ENCODE results near the gene HSD17B1. TPM values are rescaled to one million over a fixed set of nuclear protein-coding genes. Genes with fewer than 3 reads are reported as not detected.

The HSD17B1 gene
- total RNA-seq, 1 experiment from 2014 or later, result 0.60 TPM

DNA sequence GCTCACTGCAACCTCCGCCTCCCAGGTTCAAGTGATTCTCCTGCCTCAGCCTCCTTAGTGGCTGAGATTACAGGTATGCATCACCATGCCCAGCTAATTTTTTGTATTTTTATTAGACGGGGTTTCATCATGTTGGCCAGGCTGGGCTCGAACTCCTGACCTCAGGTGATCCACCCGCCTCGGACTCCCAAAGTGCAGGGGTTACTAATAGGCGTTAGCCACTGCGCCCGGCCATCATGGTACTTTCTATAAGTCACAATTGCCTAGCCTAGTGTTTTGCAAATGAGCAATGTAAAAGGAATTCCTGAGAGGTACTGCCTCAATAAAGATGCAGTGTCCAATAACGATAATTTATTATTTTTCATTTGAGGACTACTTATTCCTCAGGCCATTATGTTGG lies 38.7 kb downstream of the HSD17B1 start:
- Histone ChIP-seq H3K27me3 (replicated peaks; ENCODE audit: insufficient read depth, low read depth, low read length, poor library complexity) (no peaks in the 10 kb centered on the region), H3K4me1 (ENCODE audit: insufficient read depth, low read length, poor library complexity, severe bottlenecking) (no peaks in the 10 kb centered on the region), H3K9me3 (ENCODE audit: low read depth, low read length, poor library complexity, severe bottlenecking) (no peaks in the 10 kb centered on the region), H3K36me3 (ENCODE audit: insufficient read depth, low read length, poor library complexity, severe bottlenecking) (no peaks in the 10 kb centered on the region), H3K4me3 (ENCODE audit: low read depth, low read length, poor library complexity, severe bottlenecking) (no peak overlapping the region), H3K27ac (ENCODE audit: low read depth, low read length, poor library complexity, severe bottlenecking) (no peak overlapping the region)
- no TSS peak for BruUV-seq (replicated peaks)
- ChIA-PET CTCF (no interaction called here), POLR2A (ENCODE audit: low non-redundant PET) (no interaction called here)
- DNase-seq (ENCODE audit: low spot score), result no peak
- intact Hi-C loops (cut with micrococcal nuclease; ENCODE audit: unreplicated experiment), result no loop called here
- no peak for TF ChIP-seq EZH2 (IDR thresholded peaks at IDR 0.05; ENCODE audit: borderline replicate concordance, low read depth, low read length, poor library complexity, severe bottlenecking)
- TF ChIP-seq, protein P1, sequence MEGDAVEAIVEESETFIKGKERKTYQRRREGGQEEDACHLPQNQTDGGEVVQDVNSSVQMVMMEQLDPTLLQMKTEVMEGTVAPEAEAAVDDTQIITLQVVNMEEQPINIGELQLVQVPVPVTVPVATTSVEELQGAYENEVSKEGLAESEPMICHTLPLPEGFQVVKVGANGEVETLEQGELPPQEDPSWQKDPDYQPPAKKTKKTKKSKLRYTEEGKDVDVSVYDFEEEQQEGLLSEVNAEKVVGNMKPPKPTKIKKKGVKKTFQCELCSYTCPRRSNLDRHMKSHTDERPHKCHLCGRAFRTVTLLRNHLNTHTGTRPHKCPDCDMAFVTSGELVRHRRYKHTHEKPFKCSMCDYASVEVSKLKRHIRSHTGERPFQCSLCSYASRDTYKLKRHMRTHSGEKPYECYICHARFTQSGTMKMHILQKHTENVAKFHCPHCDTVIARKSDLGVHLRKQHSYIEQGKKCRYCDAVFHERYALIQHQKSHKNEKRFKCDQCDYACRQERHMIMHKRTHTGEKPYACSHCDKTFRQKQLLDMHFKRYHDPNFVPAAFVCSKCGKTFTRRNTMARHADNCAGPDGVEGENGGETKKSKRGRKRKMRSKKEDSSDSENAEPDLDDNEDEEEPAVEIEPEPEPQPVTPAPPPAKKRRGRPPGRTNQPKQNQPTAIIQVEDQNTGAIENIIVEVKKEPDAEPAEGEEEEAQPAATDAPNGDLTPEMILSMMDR (conservative IDR thresholded peaks at IDR 0.05; ENCODE audit: low read depth, low read length), result no peak

DNA sequence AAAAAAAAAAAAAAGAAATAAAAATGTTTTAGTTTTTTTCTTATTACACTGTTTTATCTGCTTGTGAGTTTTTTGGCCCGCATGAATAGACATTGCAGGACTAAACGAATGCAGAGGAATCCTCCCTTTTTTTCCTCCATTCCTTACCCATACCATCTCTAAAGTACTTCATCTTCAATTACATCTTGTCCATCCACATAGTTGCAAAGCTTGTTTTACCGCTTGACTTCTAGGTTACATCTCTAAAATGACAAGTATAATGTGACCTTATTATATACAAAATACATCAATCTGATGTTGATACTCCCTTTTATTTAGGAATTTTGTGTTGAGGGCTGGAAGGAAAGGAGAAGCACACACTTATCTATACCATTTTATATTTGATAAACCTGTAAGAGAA lies 43.7 kb downstream of the HSD17B1 start:
- BruUV-seq (replicated peaks), result no TSS peak

DNA sequence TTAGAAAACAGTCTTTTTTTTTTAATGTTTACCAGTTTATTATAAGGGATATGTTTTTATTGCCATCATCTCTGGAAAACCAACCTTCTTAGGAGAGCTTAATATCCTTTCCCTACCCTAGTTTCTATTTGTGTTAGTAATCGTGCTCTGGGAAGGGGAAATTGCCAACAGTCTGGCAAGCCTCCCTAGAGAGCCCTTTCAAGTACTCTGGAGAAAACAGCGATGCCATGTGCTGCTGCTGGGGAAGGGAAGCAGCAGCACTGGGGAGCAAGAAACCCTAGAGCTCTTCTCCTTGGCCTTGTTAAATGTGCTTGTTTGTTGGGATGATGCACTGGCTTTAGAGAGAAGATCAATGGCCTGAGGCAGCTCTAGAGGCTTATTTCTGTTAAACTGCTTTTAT lies 46.2 kb downstream of the HSD17B1 start:
- Histone ChIP-seq H3K27ac (ENCODE audit: low read depth, low read length, poor library complexity, severe bottlenecking) (no peak overlapping the region), H3K4me1 (ENCODE audit: insufficient read depth, low read length, poor library complexity, severe bottlenecking) (no peaks in the 10 kb centered on the region), H3K36me3 (ENCODE audit: insufficient read depth, low read length, poor library complexity, severe bottlenecking) (no peaks in the 10 kb centered on the region), H3K27me3 (replicated peaks; ENCODE audit: insufficient read depth, low read depth, low read length, poor library complexity) (no peaks in the 10 kb centered on the region), H3K9me3 (ENCODE audit: low read depth, low read length, poor library complexity, severe bottlenecking) (no peaks in the 10 kb centered on the region), H3K4me3 (ENCODE audit: low read depth, low read length, poor library complexity, severe bottlenecking) (no peak overlapping the region)
- CTCF ChIA-PET, result no interaction called here
- no peak for TF ChIP-seq EZH2 (IDR thresholded peaks at IDR 0.05; ENCODE audit: borderline replicate concordance, low read depth, low read length, poor library complexity, severe bottlenecking)
- TF ChIP-seq, protein P1 (conservative IDR thresholded peaks at IDR 0.05; ENCODE audit: low read depth, low read length), result no peak
- DNase-seq (ENCODE audit: low spot score), result no peak
- intact Hi-C loops (cut with micrococcal nuclease; ENCODE audit: unreplicated experiment), result no loop called here
- POLR2A ChIA-PET (ENCODE audit: low non-redundant PET), result no interaction called here
- BruUV-seq (replicated peaks), result no TSS peak

More for the DNA sequence above, 43.7 kb downstream of the HSD17B1 start:
- Histone ChIP-seq H3K4me3 (ENCODE audit: low read depth, low read length, poor library complexity, severe bottlenecking) (no peak overlapping the region), H3K9me3 (ENCODE audit: low read depth, low read length, poor library complexity, severe bottlenecking) (no peaks in the 10 kb centered on the region), H3K36me3 (ENCODE audit: insufficient read depth, low read length, poor library complexity, severe bottlenecking) (no peaks in the 10 kb centered on the region), H3K4me1 (ENCODE audit: insufficient read depth, low read length, poor library complexity, severe bottlenecking) (no peaks in the 10 kb centered on the region), H3K27ac (ENCODE audit: low read depth, low read length, poor library complexity, severe bottlenecking) (no peak overlapping the region), H3K27me3 (replicated peaks; ENCODE audit: insufficient read depth, low read depth, low read length, poor library complexity) (no peaks in the 10 kb centered on the region)
- CTCF ChIA-PET, result no interaction called here
- TF ChIP-seq, protein P1 (conservative IDR thresholded peaks at IDR 0.05; ENCODE audit: low read depth, low read length), result no peak
- TF ChIP-seq EZH2 (IDR thresholded peaks at IDR 0.05; ENCODE audit: borderline replicate concordance, low read depth, low read length, poor library complexity, severe bottlenecking), result no peak
- POLR2A ChIA-PET (ENCODE audit: low non-redundant PET), result no interaction called here
- DNase-seq (ENCODE audit: low spot score), result no peak
- intact Hi-C loops (cut with micrococcal nuclease; ENCODE audit: unreplicated experiment), result no loop called here
